Amygdala (tissue), 56 donors: Measurements from ENCODE around the gene GLIPR2.
"Not testable (repeated sequence)": the region's sequence is repeated elsewhere in the genome, so short reads cannot be mapped to it uniquely, and the experiment has no call there.

Experiments used
- DNase-seq, 56 donors: peaks; one replicate each; lab custom pipeline; 2025; lab: John Stamatoyannopoulos, UW

GLIPR2 gene

DNA sequence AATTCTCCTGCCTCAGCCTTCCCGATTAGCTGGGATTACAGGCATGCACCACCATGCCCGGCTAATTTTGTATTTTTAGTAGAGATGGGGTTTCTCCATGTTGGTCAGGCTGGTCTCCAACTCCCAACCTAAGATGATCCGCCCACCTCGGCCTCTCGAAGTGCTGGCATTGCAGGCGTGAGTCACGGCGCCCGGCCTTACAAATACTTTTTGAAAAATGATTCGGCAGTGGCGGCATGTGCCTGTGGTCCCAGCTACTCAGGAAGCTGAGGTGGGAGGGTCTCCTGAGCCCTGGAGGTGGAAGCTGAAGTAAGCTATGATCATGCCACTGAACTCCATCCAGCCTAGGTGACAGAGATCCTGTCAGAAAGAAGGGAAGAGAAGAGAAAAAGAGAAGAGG is 23.6 kb downstream of the GLIPR2 start:
- DNase-seq: not testable (repeated sequence)

DNA sequence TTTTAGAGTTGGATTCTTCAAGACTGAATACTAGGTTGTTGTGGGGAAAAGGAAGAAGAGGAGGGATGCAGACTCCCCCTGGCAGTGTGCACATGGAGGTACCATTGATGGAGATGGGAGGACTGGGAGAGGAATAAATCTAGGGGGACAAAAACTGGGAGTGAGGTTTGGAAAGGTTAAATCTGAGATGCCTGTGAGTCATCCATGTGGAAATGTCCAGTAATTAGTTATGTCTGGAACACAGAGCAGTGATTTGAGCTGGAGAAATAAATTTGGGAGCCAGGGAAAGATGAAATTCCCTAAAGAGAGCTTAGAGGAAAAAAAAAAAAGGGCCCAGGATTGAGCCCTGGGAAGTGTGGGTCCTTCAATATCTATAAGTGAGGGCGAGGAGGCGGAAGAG is 24.7 kb downstream of the GLIPR2 start:
- DNase-seq: no peak

DNA sequence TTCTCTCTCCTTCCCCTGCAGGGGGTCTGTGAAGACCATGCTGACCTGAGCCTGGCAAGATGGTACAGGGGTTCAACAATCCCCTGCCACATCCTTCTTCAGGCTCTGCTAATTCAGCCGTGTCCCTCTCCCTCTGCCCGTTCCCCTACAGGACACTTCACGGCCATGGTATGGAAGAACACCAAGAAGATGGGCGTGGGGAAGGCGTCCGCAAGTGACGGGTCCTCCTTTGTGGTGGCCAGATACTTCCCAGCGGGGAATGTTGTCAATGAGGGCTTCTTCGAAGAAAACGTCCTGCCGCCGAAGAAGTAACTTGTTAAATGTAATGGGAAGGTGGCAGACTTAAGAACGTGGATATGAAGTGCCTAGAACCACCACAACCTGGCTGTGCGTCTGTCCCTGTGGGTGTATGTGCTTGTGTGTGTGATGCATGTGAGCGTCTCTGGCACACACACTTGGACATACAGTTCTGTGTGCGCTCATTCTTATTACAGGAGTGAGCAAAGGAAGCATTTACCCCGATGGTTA is 25.7 kb downstream of the GLIPR2 start:
- no peak for DNase-seq

DNA sequence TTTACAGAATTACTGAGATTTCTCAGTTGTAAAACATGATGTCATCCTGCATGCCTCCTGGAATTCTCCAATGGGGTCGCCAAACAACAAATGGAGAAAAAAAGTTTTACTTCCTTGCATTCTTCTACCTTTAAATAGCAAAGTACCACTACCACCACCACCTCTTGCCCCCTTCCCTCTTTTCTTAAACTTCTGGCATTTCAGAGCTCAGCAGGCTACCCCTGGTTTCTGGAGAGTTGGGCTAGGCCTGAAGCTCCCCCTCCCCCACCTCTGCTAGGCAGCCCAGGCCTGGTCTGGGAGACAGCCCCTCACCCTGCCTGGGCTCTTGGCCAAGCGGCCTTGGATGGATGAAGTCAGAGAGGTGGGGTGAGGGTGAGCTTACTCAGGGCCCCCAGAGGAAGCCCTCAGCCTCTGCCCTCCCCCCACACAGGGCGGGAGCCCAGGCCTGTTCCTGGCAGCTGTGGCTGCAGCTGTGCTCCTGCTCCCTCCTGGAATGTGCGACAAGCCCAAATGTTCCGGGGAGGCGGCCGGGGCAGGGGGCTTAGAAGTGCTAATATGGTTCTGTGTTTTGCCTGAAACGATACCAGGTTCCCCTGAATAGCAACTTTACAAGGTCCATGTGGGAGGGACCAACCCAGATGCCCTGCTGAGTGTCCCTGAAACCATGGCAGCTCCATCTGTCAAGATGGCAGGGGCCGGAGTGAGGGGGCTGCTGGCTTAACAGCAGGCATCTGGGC is 26.7 kb downstream of the GLIPR2 start:
- peak in 34 of 56 donors; percentile 11 to 71 (median 53) for DNase-seq

DNA sequence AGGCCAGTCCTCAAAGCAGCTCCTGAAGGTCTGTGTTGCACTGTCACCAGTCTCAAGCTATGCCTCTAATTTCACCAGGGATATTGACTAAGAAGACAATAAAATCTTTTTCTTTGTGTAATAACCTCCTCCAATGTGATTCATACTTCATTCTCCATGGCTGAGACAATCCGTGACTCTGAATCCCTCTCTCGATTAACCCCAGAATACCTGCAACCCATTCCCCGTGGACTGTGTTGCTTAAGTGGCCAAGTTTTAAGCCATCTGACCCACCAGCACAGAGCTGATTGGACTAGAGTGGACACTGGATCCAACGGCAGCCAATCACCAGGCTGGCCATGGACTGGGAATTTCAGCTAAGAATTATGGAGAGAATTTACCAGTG is 27.2 kb downstream of the GLIPR2 start:
- DNase-seq: no peak

DNA sequence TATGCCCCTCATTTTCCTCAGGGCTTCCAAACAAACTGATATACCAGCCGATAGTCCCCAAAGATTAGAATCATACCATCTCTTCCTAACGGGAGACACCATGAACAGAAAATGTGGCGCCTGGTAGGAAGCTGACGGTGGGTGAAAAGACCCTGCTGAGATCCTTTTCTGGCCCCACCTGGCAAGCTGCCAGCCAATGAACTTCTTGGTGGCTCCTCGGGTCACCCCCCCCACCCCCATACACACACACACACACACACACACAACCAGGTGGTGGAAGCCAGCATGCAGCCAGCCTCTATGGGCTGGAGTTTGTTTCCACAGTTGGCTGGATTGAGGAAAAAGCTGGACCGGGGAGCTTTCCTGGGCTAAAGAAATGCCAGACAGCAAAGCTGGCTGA is 27.8 kb downstream of the GLIPR2 start:
- DNase-seq: peak in 1 of 56 donors; percentile 43

DNA sequence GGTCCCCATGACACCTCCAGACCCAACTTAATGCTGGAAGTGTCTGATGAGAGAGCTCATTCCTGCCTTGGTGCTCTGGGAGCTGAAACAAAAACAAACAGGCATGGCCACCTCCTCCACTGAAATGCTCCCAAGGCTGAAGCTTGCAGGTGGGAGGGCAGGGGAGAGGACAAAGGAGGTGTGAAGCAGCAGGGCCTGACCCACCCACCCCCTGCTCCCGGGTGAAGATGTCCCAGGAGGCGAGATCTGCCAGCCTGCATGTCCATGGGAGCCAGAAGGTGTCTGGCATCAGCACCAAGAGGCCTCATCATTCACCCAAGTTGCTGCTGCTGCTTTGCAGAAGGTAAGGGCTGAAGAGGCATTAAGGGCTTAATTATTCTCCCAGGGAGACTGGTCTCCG is 28.5 kb downstream of the GLIPR2 start:
- DNase-seq: no peak

DNA sequence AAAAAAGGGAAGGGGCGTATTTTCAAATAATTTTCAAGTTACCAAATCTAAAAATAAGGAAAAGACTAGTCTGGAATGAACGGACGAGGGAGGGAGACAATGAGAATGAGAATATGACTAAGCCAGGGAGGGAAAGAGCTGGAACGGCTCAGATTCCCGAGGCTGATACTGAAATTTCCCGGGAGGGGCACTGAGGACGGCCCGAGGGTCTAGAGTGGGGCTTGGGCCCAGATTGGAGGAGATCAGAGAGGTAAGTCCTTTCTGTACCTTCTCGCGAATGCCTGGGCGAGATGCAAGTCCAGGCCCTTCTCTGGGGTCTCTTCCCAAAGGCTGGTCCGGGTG is 29.3 kb downstream of the GLIPR2 start:
- peak in 6 of 56 donors; percentile 44 to 62 (median 50) for DNase-seq

DNA sequence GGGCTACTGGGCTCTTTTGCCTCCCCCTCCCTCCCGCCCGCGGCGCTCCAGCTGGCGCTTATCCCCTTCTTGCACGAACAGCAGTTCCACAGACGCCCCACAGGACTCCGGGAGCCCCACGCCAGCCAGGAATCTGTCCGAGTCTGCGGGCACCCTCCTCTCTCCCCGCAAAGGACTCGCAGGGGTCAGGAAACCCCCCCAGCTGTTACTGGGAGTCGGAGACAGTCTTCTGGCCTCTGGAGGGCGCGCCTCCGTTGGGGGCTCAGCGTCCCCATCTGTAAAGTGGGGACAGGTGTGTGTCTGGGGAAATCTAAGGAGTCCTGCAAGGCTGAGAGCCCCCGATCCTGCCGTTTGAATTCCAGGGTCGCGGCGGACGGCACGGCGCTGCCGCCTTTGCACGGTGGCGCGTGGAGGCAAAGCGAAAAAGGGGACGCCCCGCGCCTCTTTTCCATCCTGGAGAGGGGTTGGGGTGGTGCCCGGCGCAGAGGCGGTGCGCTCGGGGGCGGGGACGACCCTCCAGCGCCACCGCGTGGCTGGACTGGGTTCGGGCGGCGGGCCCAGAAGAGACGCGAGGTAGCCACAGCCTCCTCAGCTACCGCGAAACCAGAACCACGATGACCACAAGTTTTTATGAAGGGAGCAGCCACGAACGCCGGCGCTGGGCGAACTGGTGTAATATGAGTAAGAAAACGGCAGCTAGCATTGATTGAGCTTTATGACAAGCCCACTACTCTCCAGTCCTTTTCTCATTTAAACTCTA is 29.8 kb downstream of the GLIPR2 start:
- DNase-seq: peak in 48 of 56 donors; percentile 26 to 88 (median 68)

DNA sequence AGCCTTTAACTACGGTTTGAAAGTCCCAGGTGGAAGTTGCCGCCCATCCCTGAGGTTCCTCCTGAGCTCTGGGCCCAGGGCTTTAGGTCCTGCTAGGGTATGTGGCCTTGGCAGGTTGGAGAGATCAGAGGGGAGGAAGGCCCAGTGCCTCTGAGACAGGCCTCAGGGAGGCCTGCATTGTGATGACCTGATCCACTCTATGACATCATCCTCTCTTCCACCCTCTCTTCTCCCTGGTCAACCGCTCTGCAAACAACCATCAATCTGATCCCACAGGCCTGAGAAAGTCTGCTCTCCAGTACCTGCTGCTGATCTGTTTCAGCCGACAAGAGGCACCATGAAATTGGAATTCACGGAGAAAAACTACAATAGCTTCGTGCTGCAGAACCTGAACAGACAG is 32.6 kb downstream of the GLIPR2 start, which contains the start of gene CCIN:
Gene CCIN, plus strand, starts transcription at position 223 of the 400 bp plus-strand sequence. Its CDS starts 115 bp downstream, at position 338.
- no peak for DNase-seq

DNA sequence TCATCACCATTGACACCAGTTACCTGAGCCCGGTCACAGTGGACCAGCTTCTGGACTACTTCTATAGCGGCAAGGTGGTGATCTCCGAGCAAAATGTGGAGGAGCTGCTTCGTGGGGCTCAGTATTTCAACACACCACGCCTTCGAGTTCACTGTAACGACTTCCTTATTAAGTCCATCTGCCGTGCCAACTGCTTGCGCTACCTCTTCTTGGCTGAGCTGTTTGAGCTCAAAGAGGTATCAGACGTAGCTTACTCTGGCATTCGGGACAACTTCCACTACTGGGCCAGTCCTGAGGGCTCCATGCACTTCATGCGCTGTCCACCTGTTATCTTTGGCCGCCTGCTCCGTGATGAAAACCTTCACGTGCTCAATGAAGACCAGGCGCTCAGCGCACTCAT is 33.2 kb downstream of the GLIPR2 start:
- DNase-seq: no peak

DNA sequence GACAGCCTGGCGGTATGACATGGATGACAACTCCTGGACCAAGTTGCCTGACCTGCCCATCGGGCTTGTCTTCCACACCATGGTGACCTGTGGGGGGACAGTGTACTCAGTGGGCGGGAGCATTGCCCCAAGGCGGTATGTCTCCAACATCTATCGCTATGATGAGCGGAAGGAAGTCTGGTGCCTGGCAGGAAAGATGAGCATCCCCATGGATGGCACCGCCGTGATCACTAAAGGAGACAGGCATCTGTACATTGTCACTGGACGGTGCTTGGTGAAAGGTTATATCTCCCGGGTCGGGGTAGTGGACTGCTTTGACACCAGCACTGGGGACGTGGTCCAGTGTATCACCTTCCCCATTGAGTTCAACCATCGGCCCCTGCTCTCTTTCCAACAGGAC is 34.0 kb downstream of the GLIPR2 start:
- DNase-seq: no peak

DNA sequence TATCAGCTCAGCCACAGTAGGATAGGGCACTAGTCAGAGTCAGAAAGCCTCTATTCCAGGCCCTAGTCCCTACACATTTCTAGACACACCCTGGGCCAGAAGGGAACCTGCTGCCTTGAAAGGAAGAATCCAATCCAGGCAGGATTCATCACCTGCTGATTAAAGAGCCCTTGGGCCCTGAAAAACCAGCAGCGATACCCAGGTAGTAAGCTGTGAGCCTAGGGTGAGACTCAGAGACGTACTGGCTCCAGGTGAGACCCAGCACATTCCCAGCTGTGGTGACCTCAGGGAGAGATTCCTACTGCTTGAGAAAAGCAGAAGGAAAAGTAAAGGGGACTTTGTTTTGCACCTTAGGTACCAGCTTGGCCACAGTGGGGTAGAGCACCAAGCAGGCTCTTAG is 37.3 kb downstream of the GLIPR2 start:
- DNase-seq: no peak

DNA sequence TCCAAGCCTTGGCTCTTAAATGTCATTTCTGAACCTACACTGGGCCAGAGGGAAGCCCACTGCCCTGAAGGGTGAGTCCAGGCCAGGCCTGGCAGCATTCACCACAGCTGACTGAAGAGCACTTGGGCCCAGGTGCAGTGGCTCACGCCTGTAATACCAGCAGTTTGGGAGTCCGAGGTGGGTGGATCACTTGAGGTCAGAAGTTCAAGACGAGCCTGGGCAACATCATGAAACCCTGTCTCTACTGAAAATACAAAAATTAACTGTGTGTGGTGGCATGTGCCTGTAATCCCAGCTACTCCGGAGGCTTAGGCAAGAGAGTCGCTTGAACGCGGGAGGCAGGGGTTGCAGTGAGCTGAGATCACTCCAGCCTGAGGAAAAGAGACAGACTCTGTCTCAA is 37.7 kb downstream of the GLIPR2 start:
- no peak for DNase-seq

DNA sequence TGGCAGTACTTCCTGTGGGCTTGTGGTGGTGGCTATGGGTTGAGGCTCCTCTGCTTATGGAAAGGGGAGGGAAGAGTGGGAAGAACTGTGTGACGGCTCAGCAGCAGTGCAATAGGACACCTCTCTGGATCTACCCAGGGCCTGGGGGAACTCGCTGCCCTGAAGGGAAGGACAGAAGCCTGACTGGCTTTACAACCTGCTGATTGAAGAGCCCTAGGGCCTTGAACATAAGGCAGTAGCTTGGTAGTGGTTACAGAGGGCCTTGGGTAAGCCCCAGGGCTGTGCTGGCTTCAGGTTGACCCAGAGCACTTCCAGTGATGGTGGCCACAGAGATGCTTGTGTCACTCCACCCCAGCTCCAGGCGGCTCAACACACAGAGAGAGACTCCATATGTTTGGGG is 38.2 kb downstream of the GLIPR2 start:
- no peak for DNase-seq

DNA sequence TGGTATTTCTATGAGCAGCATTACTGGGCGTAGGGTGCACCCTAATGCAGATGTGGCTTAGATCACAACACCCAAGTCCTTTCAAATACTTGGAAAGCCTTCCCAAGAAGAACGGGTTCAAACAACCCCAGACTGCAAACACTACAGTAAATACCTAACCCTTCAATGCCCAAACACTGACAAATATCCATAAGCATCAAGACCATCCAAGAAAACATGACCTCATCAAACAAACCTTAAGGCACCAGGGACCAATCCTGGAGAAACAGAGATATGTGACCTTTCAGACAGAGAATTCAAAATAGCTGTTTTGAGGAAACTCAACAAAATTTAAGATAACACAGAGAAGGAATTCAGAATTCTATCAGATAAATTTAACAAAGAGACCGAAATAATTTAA is 38.7 kb downstream of the GLIPR2 start:
- not testable (repeated sequence) for DNase-seq

DNA sequence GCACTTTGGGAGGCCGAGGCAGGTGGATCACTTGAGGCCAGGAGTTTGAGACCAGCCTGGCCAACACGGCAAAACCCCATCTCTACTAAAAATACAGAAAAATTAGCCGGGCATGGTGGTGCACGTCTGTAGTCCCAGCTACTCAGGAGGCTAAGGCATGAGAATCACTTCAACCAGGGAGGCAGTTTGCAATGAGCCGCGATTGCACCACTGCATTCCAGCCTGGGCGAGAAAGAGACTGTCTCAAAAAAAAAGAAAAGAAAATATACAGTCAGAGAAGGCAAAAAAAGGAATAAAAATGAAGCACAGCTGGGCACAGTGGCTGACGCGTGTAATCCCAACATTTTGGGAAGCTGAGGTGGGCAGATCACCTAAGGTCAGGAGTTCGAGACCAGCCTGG is 40.0 kb downstream of the GLIPR2 start:
- not testable (repeated sequence) for DNase-seq

DNA sequence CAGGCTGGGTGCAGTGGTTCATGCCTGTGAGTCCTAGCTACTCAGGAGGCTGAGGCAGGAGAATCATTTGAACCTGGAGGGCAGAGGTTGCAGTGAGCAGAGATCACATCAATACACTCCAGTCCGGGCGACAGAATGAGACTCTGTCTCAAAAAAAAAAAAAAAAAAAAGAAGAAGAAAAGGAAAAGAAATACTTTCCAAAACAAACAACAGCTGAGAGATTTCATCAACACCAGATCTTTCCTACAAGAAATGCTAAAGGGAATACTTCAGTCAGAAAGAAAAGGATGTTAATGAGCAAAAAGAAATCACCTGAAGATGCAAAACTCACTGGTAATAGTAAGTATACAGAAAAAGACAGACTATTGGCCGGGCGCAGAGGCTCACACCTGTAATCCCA is 41.0 kb downstream of the GLIPR2 start:
- DNase-seq: no peak

DNA sequence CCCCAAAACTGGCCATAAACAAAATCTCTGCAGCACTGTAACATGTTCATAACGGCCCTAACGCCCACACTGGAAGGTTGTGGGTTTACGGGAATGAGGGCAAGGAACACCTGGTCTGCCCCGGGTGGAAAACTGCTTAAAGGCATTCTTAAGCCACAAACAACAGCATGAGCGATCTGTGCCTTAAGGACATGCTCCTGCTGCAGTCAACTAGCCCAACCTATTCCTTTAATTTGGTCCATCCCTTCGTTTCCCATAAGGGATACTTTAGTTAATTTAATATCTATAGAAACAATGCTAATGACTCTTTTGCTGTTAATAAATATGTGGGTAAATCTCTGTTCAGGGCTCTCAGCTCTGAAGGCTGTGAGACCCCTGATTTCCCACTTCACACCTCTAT is 43.7 kb downstream of the GLIPR2 start:
- DNase-seq: not testable (repeated sequence)

DNA sequence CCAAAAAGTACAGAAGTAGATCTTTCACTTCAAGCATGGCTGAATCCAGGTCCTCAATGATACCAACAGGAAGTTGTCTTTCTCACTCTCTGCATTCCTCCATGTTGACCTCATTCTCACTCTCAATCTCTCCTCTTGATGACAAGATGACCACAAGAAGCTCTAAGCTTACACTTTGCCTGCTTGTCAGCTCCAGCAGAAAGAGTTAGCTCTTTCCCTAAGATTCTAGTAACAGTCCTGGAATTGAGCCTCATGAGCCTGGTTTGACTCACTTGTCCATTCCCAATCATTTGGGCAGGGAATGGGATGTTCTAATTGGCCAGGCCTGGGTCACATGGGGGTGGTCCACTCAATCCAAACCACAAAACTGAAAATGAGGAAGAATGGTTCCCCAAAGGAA is 50.9 kb downstream of the GLIPR2 start:
- no peak for DNase-seq

DNA sequence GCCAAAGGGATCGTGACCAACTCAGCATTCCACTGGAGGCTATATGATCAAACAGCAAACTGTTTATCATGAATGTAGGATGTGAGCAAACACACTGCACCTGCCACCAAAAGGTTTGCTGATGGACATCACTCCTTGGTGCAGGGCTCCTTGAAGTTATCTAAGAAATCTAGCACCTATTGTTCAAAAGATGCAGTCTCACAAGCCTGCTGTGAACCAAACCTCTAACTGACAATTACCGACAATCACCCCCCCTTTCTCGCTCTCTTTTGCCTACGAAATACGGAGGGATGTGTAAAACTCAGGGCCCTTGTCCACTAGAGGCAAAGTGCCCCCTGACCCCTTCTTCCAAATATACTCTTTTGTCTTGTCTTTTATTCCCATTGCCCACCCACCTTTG is 51.7 kb downstream of the GLIPR2 start:
- no peak for DNase-seq

DNA sequence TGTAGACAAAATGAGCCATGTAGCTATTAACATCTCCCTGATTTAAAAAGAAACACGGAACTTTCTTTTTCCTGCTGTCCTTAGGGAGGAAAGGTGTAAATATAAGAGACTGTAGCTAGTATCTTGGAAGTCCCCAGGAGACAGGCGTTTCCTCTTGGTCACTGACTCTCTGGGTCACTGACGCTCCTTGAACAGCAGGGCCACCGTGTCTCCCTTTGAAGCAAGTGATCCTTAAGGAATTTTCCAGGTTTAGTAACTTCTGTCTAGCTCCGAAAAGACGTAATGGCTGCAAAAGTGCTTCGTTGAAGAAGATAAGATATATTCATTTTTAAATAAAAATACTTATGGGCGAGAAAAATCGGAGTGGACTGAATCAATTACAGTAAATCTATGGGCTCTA is 53.4 kb downstream of the GLIPR2 start:
- DNase-seq: peak in 1 of 56 donors; percentile 12
